GM21381 (cell line): Measurements from ENCODE around the gene FDX2.

Experiments
- ATAC-seq: cut with Tn5 transposase; IDR thresholded peaks from one replicate; pipeline ENCODE4 v1.9.1; 2021; ENCODE audit warnings: mild to moderate bottlenecking, moderate library complexity; ENCODE audit not compliant: unreplicated experiment

FDX2 gene

DNA sequence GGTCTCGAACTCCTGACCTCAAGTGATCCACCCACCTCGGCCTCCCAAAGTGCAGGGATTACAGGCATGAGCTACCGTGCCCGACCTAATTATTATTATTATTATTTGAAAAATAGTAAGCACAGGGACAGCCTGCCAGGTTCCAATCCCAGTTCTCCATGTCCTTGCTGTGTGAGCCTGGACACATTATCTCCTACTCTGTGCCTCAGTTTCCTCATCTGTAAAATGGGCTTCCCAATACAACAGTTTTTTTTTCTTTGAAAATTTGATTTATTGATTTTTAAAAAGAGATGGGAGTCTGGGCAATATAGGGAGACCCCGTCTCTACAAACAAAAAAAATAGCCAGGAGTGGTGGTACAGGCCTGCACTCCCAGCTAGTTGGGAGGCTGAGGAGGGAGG is 9.5 kb downstream of the FDX2 start:
- no peak for ATAC-seq

DNA sequence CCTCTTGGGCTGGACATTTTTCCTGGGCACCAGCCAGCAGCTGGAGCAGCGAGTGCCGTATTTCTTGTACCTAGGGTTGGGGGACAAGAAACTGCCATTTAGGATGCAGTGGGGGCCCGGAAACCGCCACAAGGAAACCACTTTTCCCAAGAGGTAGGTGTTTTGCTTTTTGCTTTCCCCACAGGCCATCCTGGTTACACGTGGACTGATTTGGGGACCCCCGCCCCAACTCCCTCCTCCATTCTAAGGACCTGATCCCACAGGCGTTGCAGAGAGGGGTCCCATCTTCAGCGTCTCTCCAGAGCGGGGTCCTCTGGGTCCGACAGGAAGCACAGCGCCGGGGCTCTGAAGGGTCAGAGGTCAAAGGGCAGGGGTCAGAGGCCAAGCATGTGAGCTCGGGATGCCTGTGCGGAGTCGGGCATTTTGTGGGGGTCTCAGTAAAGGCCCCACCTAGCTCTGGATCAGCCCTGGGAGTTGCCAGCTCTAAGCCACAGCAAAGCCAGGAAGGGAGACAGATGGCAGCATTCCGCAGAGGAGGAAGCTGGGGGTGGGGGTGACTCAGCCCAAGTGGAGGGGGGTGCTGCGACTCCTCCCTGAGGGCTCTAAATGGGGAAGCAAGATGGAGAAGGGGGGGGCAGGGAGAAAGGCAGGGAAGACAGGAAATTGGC is 10.5 kb downstream of the FDX2 start:
- ATAC-seq = no peak

DNA sequence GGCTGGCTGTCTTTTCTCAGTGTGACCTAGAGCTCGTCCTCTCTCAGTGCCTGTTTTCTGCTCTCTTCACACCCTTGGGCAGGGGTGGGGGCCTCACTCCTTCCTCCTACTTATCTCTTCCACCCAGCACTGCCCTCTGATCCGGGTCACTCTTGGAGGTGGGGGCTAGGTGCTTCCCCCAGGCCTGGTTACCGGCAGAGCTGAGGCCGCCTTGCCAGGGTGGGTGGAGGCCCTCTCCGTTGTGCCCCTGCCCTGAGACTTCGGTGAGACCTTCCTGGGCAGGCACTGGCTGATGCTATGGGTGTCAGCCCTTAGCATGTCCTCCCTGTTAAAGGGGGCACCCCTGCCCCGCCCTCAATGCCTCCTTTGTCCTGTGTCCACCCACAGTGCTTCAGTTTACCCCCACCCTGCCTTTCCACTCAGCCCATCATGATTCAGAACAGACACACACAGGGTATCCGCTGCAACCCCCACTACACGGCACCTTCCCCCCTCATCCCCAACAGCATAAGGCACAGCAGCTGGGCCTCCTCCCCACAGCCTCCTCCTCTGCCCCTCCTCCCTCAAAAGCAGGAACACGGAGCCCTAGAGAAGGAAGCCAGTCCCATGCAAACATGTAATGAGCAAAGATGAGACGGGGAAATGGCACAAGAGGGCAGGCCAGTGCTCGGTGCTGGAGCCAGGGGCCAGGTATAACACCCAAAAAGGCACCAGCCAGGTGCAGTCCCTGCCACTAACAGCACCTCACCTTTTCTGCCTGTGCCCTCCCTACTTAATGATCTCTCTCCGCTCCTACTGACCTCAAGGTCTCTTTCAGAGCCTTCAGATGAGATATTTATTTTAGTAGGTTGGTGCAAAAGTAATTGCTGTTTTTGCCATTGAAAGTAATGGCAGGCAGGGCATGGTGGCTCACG is 16.0 kb downstream of the FDX2 start:
- ATAC-seq = no peak

DNA sequence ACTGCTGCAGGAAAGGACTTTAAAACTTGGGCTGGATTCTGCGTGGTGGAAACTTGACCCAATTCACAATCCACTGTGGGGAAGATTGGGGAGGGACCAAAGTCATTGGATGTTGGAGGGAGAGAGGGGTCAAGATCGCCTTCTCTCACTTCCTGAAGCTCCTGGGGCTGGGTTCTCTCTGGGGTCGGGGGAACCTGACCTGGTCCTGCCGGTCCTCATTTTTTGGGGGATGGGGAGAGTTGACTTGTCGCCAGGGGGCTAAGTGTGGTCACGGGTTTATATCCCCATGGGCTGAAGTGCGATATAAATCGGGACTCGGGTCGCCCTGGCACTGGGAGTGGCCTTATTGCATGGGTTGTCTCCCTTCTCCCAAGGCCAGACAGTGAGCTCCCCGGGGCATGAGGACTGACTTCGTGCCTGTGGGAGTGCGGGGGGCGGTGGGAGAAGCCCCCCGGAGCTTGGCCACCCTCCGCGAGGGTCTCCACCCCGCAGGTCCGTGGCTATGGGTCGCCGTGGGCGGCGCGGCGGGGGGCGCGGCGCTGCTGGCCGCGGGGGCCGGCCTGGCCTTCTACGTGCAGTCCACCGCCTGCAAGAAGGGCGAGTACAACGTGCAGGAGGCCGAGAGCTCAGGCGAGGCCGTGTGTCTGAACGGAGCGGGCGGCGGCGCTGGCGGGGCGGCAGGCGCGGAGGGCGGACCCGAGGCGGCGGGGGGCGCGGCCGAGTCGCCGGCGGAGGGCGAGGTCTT is 19.8 kb downstream of the FDX2 start:
- no peak for ATAC-seq

GRCh38 chr19:10295305-10295846 is 20.4 kb downstream of the FDX2 start:
- no peak for ATAC-seq

DNA sequence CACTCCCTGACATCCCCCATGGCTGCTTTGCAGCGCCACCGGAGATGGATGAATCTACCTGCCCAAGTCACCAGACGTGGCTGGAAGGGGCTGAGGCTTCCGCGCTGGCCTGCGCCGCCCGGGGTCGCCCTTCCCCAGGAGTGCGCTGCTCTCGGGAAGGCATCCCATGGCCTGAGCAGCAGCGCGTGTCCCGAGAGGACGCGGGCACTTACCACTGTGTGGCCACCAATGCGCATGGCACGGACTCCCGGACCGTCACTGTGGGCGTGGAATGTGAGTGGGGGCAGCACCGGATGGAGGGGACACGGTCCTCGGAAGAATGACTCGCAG is 21.5 kb downstream of the FDX2 start:
- ATAC-seq = no peak

DNA sequence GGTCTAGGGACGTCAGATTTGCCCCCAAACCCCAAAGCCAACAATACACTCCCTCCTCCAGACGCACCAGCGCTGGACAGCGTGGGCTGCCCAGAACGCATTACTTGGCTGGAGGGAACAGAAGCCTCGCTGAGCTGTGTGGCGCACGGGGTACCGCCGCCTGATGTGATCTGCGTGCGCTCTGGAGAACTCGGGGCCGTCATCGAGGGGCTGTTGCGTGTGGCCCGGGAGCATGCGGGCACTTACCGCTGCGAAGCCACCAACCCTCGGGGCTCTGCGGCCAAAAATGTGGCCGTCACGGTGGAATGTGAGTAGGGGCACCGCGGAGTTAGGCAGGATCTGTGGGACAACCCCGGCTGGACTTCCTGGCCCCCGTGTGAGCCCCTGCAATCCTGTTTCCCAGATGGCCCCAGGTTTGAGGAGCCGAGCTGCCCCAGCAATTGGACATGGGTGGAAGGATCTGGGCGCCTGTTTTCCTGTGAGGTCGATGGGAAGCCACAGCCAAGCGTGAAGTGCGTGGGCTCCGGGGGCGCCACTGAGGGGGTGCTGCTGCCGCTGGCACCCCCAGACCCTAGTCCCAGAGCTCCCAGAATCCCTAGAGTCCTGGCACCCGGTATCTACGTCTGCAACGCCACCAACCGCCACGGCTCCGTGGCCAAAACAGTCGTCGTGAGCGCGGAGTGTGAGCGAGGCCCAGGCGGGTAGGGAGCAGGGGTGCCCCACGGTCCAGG is 22.0 kb downstream of the FDX2 start:
- ATAC-seq = no peak

DNA sequence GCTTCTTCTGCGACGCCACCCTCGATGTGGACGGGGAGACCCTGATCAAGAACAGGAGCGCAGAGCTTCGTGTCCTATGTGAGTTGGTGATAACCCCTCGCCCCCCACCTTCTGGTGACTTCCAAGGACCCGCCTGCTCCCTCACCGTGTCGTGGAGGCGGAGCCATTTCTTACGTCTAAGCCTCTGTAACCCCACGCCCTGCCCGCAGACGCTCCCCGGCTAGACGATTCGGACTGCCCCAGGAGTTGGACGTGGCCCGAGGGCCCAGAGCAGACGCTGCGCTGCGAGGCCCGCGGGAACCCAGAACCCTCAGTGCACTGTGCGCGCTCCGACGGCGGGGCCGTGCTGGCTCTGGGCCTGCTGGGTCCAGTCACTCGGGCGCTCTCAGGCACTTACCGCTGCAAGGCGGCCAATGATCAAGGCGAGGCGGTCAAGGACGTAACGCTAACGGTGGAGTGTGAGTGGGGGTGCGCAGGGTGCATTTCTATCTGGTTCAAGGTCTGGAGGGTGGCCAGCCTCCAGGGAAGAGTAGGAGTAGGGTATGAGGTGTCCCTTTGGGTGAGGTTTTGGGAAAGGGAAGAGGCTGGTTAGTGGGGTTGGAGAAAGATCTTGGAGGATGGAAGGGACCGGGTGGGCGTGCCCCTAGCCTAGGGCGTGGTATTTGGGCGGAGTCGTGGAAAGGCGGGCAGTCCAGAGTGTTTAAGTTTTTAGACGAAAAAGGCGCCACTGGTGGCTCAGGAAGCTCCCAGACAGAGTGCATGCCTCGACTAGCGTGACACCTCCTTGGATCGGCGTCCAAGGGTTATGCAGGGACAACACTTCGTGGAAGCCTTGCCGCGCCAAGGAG is 22.8 kb downstream of the FDX2 start:
- no peak for ATAC-seq

DNA sequence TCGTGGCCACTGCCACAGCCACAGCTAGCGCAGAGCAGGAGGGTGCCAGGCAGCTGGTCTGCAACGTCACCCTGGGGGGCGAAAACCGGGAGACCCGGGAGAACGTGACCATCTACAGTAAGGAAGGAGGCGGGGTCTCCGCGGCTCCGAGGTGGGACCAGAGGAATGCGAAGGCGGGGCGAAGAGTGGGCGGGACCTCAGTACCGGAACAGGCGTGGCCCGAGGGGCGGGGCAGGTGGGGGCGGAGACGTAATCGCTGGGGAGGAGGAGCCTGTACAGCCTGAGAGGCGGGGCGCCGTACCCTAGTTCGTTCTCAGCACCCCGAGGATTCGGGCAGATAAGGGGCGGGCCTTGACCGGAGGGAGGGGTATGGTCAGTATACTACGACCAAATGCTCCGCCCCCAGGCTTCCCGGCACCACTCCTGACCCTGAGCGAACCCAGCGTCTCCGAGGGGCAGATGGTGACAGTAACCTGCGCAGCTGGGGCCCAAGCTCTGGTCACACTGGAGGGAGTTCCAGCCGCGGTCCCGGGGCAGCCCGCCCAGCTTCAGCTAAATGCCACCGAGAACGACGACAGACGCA is 23.5 kb downstream of the FDX2 start:
- ATAC-seq = peak; percentile 40

DNA sequence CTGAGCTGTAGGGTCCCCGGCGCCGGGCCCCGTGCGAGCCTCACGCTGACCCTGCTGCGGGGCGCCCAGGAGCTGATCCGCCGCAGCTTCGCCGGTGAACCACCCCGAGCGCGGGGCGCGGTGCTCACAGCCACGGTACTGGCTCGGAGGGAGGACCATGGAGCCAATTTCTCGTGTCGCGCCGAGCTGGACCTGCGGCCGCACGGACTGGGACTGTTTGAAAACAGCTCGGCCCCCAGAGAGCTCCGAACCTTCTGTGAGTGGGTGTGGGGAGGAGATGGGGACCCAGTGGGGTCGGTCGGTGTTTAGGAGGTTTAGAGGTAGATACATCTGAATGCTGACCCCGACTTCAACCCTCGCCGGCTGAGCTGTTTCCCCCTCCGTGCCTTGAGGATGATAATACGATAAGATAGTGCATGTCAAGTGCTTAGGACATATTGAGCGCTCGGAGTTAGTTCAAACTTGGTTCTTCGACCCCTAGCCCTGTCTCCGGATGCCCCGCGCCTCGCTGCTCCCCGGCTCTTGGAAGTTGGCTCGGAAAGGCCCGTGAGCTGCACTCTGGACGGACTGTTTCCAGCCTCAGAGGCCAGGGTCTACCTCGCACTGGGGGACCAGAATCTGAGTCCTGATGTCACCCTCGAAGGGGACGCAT is 24.1 kb downstream of the FDX2 start:
- ATAC-seq = no peak

DNA sequence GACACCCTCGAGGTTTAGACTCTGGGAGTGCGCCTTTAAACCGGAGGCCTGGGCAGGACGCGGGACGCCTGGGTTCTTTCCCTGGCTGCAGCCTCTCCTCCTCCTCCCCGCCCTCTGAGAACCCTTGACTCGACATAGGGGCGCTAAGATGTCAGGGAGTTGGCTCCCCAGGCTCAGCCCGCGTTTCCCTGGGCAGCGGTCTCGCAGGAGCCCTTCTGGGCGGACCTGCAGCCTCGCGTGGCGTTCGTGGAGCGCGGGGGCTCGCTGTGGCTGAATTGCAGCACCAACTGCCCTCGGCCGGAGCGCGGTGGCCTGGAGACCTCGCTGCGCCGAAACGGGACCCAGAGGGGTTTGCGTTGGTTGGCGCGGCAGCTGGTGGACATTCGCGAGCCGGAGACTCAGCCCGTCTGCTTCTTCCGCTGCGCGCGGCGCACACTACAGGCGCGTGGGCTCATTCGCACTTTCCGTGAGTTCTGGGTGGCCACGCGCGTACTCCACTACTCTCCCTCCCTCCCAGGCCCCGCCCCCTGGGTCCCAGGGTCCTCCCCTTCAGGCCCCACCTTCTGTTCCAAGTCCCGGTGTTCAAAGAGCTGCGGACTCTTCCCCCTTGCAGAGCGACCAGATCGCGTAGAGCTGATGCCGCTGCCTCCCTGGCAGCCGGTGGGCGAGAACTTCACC is 24.8 kb downstream of the FDX2 start:
- no peak for ATAC-seq

- no peak for ATAC-seq
These were observed 25.4 kb downstream of the FDX2 start for GRCh38 chr19:10290357-10290875.

DNA sequence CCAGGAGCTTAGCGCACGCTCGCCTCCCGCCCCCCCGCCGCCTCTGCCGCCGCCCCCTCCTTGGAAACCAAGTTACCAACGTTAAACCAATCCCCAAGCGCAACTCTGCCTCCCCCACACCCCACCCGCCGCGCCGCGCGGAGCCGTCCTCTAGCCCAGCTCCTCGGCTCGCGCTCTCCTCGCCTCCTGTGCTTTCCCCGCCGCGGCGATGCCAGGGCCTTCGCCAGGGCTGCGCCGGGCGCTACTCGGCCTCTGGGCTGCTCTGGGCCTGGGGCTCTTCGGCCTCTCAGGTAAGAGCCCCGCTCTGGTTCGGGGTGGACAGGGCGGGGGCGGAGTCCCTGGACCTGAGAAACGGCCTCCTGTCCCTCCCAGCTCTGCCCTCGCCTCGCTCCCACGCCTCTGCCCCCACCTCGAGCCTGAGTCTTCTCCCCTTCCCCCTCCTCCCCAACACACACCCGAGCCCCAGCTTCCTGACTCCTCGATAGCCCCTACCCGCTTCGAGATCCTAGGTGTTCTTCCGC is 25.9 kb downstream of the FDX2 start, which contains the start of gene ICAM5:
TSS of gene ICAM5 (plus strand) at position 117 of the 521 bp plus-strand sequence. CDS start at position 209, 92 bp downstream.
- ATAC-seq = no peak

DNA sequence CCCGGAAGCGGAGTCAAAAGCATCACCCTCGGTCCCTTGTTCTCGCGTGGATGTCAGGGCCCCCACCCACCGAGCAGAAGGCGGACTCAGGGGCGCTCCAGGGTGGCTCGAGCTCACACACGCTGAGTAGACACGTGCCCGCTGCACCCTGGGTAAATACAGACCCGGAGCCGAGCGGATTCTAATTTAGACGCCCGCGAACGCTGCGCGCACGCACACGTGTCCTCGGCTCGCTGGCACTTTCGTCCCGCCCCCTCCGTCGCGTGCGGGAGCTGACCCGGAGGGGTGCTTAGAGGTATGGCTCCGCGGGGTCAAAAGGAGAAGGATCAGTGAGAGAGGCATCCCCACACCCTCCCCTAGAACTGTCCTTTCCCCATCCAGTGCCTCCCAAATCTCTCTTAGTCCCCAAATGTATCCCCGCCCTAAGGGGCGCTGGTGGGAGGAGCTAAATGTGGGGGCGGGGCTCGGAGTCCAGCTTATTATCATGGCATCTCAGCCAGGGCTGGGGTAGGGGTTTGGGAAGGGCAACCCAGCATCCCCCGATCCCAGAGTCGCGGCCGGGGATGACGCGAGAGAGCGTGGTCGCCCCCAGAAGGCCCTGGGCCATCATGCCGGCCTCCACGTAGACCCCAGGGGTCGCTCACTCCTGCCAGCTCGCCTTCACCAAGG is 26.5 kb downstream of the FDX2 start:
- ATAC-seq = no peak

DNA sequence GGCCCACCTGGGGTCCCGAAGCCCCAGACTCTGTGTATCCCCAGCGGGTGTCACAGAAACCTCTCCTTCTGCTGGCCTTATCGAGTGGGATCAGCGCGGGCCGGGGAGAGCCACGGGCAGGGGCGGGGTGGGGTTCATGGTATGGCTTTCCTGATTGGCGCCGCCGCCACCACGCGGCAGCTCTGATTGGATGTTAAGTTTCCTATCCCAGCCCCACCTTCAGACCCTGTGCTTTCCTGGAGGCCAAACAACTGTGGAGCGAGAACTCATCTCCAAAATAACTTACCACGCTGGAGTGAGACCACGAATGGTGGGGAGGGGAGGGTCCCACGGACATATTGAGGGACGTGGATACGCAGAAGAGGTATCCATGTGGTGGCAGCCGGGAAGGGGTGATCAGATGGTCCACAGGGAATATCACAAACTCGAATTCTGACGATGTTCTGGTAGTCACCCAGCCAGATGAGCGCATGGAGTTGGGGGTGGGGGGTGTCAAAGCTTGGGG is 27.1 kb downstream of the FDX2 start:
- ATAC-seq = no peak

DNA sequence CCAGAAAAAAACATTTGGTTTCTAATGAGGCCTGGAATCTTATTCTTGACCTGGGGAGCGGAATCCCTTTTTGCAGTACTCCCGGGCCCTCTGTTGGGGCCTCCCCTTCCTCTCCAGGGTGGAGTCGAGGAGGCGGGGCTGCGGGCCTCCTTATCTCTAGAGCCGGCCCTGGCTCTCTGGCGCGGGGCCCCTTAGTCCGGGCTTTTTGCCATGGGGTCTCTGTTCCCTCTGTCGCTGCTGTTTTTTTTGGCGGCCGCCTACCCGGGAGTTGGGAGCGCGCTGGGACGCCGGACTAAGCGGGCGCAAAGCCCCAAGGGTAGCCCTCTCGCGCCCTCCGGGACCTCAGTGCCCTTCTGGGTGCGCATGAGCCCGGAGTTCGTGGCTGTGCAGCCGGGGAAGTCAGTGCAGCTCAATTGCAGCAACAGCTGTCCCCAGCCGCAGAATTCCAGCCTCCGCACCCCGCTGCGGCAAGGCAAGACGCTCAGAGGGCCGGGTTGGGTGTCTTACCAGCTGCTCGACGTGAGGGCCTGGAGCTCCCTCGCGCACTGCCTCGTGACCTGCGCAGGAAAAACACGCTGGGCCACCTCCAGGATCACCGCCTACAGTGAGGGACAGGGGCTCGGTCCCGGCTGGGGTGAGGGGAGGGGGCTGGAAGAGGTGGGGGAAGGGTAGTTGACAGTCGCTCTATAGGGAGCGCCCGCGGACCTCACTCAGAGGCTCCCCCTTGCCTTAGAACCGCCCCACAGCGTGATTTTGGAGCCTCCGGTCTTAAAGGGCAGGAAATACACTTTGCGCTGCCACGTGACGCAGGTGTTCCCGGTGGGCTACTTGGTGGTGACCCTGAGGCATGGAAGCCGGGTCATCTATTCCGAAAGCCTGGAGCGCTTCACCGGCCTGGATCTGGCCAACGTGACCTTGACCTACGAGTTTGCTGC is 28.7 kb downstream of the FDX2 start, which contains the start of gene ICAM4:
TSS of gene ICAM4 (plus strand) at position 153 of the 935 bp plus-strand sequence. CDS start at position 211, 58 bp downstream.
- no peak for ATAC-seq
